B cell (primary cell): Measurements from ENCODE around the gene CCNYL1.

Experiments used
- CTCF ChIP-seq: fragments of 200-600 bp; IDR thresholded peaks from one replicate; pipeline ENCODE4 v1.8.0; 2022; ENCODE audit warnings: antibody characterized with exemption, mild to moderate bottlenecking
- EZH2 ChIP-seq: IDR thresholded peaks from 2 replicates; pipeline ENCODE4 v1.6.1; 2012; ENCODE audit warnings: borderline replicate concordance, low read depth, mild to moderate bottlenecking, moderate library complexity, low read length; ENCODE audit not compliant: insufficient read depth, poor library complexity, severe bottlenecking

GRCh38 chr2:207791579-207792243, 80.3 kb downstream of the CCNYL1 start:
- TF ChIP-seq CTCF (no peak), EZH2 (no peak)
